GM18511 (cell line): Measurements from ENCODE around the gene FASTK.
"Not testable (repeated sequence)": the region's sequence is repeated elsewhere in the genome, so short reads cannot be mapped to it uniquely, and the experiment has no call there.

Experiments
- ATAC-seq: cut with Tn5 transposase; IDR thresholded peaks from one replicate; pipeline ENCODE4 v1.9.1; 2021; ENCODE audit warnings: mild to moderate bottlenecking, moderate library complexity; ENCODE audit not compliant: unreplicated experiment

The FASTK gene

GRCh38 chr7:151053751-151054150 lies 26.9 kb downstream of the FASTK start:
- no peak for ATAC-seq

- ATAC-seq: no peak
Measured at GRCh38 chr7:151053096-151053495, 27.5 kb downstream of the FASTK start.

GRCh38 chr7:151051108-151051507 lies 29.5 kb downstream of the FASTK start:
- no peak for ATAC-seq

DNA sequence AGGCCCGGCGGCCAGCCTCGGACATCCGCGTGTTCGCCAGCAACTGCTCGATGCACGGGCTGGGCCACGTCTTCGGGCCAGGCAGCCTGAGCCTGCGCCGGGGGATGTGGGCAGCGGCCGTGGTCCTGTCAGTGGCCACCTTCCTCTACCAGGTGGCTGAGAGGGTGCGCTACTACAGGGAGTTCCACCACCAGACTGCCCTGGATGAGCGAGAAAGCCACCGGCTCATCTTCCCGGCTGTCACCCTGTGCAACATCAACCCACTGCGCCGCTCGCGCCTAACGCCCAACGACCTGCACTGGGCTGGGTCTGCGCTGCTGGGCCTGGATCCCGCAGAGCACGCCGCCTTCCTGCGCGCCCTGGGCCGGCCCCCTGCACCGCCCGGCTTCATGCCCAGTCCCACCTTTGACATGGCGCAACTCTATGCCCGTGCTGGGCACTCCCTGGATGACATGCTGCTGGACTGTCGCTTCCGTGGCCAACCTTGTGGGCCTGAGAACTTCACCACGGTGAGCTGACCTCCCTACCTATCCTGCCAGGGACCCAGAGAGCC lies 31.6 kb downstream of the FASTK start:
- no peak for ATAC-seq

DNA sequence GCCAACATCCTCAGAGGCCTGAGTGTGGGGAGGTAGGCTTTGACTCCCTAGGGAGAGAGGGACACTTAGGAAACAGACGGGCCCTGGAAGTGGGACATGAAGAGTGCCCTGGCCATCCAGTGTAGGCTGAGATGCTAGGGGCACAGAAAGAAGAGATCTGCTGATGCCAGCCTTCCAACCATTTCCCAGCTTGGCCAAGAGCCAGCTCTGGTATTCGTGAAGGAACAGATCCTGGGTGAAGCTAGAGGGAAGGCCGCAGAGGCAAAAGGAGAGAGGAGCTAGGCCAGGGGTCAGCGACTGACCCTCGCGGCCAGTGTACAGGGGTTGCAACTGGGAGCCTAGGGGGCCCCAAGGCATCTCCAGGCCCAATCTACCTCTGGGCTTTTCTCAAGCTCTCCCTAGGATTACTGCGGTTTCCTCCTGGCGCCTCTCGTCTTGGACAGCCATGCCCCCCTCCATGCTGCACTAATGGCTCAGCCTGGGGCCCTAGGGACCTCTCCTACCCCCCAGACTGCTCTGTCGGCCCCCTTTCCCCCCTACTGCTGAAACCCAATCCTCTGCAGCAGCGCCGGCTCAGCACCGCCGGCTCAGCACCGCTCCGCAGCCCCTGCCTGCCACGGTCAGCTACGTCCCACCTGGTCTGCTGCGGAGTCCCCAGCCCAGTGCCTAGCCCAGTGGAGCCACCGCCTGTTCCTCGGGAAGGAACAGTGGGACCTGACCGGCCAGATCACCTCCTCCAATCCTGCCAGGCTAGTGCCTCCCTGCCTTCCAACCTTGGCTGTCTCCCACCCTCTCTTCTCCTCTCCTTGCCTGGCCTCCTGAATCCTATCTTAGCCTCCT lies 32.4 kb downstream of the FASTK start, which contains the start of gene ASIC3:
TSS of gene ASIC3 (plus strand) at position 556 of the 840 bp plus-strand sequence. CDS start 355 bp downstream, outside the sequence.
- ATAC-seq: no peak

- ATAC-seq: no peak
Measured at GRCh38 chr7:151046603-151047573, 33.7 kb downstream of the FASTK start.

DNA sequence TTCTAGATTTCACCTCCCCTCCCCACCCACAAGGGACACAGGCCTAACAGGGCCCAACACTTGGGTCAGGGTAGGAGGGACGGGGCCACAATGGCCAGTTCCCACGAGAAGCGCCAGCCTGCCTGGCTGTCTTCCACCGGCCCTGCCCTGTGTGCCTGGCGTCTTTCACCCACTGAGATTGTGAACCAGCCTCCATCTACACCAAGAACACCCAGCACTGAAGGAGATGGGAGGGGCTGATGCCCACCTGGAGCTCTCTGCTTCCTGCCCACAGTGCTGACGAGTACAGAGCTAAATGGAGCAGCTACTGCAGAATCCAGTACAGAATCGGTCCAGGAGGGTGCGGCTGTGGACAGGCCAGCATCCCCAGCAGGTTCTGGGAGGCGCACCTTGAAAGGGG lies 34.6 kb downstream of the FASTK start:
- ATAC-seq: no peak

DNA sequence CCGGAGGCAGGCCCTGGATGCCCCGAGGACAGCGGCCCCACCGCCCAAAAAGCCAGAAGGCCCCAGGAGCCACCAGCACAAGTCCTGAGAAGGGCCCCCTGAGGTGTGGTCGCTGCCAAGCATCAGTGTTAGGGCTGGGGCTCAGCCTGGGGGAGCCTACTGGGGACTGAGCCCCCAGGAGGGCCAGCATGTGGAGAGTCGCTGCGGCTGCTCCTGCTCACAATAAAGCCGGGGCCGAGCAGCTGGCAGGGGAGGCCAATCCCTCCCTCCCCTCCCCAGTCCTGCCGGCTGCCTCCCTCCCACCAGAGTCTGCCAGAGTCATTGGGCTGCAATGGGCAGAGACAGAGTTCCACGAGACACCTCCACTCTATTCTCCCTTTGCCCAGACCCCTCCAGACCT lies 35.3 kb downstream of the FASTK start:
- no peak for ATAC-seq

- ATAC-seq: no peak
Measured at GRCh38 chr7:151043959-151044358, 36.6 kb downstream of the FASTK start.

DNA sequence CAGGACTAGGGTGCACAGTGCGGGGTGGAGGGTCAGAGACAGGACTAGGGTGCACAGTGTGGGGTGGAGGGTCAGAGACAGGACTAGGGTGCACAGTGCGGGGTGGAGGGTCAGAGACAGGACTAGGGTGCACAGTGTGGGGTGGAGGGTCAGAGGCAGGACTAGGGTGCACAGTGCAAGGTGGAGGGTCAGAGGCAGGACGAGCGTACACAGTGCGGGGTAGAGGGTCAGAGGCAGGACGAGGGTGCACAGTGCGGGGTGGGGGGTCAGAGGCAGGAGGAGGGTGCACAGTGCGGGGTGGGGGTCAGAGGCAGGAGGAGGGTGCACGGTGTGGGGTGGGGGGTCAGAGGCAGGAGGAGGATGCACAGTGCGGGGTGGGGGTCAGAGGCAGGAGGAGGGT lies 37.2 kb downstream of the FASTK start:
- not testable (repeated sequence) for ATAC-seq

DNA sequence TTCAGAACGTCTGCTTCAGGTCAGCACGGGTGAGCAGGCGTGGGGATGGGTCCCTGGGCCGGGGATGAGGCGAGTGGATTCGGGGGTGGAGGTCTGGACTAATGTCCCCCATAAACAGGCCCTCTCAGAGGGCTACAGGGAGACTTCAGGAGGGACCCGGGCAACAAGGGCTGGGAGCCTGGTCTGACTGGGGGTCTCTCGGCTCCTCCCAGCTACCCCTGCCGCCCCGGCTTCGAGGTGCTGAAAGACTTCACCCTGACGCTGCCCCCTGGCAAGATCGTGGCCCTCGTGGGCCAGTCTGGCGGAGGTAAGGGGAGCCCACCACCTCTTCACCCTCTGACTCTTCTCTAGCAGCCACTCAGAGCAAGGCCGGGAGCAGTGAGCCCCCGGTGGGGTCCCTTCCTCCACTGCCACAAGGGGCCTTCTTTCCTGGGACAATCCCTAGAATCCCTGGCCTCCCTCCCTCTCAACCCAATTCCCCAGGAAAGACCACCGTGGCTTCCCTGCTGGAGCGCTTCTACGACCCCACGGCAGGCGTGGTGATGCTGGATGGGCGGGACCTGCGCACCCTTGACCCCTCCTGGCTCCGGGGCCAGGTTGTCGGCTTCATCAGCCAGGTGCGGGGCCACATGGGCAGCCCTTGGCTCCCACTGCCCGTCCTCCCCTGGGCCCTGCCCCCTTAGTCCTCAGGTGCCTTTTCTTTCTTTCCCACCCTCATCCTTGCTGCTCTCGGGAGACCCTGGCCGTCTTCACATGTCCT lies 39.8 kb downstream of the FASTK start:
- ATAC-seq: no peak

GRCh38 chr7:151039850-151040548 lies 40.6 kb downstream of the FASTK start:
- peak; percentile 10 for ATAC-seq

- ATAC-seq: peak; percentile 75
Measured at GRCh38 chr7:151038951-151039849, 41.4 kb downstream of the FASTK start.

DNA sequence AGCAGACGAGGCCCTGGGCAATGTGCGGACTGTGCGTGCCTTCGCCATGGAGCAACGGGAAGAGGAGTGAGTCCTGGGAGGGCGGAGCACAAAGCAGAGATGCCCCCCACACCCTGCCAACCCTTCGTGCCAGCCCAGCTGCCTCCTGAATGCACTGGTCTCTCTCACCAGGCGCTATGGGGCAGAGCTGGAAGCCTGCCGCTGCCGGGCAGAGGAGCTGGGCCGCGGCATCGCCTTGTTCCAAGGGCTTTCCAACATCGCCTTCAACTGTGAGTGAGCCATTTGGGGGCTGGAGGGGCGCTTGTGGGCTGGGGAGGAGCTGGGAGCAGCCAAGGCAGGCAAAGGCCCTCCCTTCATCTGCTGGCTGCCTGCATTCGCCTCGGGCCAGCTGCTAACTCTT lies 44.7 kb downstream of the FASTK start:
- no peak for ATAC-seq

DNA sequence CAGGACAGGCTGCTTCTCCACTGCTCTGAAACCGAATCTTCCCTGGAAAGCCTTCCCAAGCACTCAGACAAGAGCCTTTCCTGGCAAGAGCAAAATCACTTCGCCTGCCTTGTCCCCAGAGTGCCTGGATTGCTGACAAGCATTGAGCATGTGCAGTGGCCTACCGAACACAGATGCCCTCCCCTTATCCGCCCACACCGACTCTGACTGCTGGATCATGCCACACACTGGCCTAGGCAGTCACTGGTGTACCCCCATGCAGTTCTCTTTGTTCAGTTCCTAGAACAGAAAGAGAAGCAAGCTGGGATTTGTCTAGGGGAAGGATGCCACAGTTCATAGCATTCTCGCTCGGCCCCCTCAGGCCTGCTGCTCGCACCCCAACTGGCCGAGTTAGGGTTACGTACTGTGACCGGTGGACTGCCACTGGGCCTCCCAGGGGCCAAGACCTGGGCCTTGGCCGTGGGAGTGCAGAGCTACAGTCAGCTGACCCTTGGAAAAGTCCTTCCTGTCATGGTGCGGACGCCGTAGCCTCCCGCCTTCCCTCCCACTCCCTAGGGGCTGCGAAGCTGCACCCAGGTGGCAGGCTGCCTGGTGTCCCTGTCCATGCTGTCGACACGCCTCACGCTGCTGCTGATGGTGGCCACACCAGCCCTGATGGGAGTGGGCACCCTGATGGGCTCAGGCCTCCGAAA lies 45.4 kb downstream of the FASTK start:
- ATAC-seq: no peak

DNA sequence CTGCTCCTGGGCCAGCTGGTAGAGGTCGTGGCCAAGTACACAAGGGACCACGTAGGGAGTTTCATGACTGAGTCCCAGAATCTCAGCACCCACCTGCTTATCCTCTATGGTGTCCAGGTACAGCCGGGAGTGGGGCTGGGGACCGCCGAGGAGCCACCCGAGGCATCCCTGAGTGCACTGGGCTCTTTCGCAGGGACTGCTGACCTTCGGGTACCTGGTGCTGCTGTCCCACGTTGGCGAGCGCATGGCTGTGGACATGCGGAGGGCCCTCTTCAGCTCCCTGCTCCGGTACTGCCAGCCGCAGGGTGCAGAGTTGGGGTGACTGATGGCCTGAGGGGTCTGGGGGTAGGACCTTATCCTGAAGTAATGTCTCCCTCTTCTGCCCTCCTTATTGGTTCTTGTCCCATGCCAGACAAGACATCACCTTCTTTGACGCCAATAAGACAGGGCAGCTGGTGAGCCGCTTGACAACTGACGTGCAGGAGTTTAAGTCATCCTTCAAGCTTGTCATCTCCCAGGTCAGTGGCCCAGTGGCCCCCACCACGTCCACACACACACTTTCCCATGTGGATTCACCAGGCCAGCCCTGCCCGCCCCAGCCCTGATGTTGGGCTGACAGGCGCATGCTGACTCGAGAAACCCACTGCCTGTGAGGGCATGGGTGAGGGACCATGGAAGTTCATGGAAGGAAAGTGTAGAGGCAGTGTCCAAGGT lies 46.1 kb downstream of the FASTK start:
- no peak for ATAC-seq

- ATAC-seq: no peak
Measured at GRCh38 chr7:151033864-151034249, 46.8 kb downstream of the FASTK start.
